Kidney glomerular epithelial cell (primary cell): ENCODE results near the gene PTPA.
"Not testable (repeated sequence)": the region's sequence is repeated elsewhere in the genome, so short reads cannot be mapped to it uniquely, and the experiment has no call there.

Experiments
- DNase-seq: peaks from one replicate; lab custom pipeline; 2025; lab: John Stamatoyannopoulos, UW

Gene PTPA

DNA sequence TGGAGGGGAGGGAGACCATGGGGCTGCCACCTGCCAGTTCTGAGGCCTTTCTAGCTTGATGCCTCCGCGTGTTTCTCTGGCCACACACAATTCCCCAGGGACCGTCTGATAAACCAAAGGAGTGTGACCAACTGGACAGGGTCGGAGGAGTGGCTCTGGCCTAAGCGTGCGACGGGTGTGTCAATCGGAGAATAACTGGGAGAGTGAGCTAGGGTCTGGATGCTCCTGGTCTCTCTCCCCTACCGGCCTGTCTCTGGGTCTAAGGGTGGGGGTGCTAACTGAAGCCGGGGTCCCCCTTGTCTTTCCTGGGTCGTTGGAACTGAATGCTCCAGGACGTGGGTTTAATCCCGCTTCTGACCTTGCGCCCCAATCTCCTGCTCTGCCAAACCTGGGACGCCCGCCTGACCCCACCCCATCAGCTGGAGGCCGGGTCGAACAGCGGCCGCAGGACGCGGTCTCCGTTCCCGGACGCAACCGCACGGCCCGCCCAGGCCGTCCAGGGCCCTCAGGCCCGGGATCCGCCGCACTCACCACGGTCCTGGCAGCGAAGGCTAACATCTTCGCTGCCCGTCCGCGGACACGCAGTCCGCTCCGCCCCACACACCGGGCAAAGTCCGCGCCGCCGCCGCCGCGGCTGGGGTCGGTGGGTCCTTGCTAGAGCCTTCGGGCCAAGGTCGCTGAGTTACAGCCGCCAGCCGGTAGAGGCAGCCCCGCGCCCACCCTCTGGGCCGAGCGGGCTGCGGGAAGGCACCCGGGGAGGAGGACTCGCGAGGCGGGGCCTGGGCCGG lies 1.1 kb upstream of the PTPA start:
- DNase-seq, result no peak

DNA sequence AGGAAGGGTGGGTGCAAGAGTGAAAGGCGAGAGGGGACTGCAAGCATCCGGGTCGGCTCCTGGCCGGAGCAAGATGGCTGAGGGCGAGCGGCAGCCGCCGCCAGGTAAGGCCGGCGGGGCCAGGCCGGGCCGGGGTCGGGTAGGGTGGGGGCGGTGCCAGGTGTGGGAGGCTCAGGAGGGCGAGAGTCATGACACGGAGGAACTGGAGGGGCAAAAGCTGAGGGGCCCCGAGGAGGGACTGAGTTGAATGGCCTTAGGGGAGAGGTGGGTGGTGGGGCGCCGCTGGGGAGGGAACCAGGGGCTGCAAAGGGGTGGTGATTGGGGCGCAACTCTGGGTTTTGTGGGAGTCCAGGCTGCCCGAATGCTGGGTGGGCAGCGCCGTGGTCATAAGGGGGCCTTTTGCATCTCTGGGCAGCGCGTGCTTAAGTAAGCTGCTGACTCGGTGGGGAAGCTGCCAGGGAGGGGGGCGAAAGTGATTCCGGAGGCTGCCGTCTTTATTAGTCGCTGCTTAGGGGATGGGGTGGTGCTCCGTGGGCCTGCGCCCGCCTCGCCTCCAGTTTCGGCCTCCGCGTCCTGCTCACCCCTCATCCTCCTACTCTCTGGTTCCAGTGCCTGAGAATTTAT lies 425 bp downstream of the PTPA start:
- peak; percentile 6 for DNase-seq

DNA sequence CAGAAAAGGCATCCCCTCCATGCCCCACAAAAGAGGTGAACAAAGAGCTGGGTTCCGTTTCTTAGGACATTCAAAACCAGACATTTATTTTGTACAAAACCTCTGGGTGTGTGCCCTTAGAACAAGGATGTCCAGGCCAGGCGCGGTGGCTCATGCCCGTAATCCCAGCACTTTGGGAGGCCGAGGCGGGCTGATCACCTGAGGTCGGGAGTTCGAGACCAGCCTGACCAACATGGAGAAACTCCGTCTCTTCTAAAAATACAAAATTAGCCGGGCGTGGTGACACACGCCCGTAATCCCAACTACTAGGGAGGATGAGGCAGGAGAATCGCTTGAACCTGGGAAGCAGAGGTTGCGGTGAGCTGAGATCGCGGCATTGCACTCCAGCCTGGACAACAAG lies 1.3 kb downstream of the PTPA start:
- DNase-seq, result not testable (repeated sequence)

DNA sequence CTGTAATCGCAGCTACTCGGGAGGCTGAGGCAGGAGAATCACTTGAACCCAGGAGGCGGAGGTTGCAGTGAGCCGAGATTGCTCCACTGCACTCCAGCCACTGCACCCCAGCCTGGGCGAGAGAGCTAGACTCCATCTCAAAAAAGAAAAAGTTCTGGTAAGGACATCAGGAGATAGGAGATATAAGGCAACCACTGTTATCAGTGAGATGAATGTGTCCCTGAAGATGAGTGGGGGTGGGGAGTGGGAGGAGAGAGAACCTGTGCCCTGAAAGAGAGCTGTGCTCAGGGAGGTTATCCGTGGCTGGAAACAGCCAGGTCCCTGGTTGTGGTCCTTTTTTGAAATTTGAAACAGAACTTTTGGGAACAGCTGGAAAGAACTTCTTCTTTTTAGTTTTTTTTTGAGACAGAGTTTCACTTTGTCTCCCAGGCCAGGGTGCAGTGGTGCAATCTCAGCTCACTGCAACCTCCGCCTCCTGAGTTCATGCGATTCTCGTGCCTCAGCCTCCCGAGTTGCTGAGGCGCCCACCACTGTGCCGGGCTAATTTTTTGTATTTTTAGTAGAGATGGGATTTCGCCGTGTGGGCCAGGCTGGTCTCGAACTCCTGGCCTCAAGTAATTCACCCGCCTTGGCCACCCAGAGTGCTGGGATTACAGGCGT lies 2.6 kb downstream of the PTPA start:
- DNase-seq, result no peak

GRCh38 chr9:129118799-129119198 lies 7.6 kb downstream of the PTPA start:
- DNase-seq, result no peak

GRCh38 chr9:129121483-129121882 lies 10.3 kb downstream of the PTPA start:
- DNase-seq, result no peak

GRCh38 chr9:129122133-129122532 lies 10.9 kb downstream of the PTPA start:
- no peak for DNase-seq

GRCh38 chr9:129122976-129123375 lies 11.8 kb downstream of the PTPA start:
- not testable (repeated sequence) for DNase-seq

GRCh38 chr9:129124506-129125069 lies 13.4 kb downstream of the PTPA start:
- DNase-seq, result no peak

DNA sequence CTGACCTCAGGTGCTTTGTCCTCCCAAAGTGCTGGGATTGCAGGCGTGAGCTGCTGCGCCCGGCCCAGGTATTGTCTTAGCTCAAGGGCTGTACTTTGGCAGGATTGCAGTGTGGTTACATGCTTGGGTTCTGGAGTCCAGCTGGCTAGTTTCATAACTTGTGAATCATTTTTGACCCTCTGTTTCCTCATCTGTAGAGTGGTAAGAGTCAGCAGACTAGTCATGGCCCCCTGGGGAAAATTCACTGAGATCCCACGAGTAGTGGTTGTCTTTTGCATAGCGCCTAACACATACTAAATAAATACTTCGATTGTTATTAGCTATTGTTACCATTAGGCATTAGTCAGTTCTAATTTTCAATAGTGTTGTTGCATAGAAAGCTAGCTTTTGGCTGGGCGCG lies 14.3 kb downstream of the PTPA start:
- peak; percentile 56 for DNase-seq

DNA sequence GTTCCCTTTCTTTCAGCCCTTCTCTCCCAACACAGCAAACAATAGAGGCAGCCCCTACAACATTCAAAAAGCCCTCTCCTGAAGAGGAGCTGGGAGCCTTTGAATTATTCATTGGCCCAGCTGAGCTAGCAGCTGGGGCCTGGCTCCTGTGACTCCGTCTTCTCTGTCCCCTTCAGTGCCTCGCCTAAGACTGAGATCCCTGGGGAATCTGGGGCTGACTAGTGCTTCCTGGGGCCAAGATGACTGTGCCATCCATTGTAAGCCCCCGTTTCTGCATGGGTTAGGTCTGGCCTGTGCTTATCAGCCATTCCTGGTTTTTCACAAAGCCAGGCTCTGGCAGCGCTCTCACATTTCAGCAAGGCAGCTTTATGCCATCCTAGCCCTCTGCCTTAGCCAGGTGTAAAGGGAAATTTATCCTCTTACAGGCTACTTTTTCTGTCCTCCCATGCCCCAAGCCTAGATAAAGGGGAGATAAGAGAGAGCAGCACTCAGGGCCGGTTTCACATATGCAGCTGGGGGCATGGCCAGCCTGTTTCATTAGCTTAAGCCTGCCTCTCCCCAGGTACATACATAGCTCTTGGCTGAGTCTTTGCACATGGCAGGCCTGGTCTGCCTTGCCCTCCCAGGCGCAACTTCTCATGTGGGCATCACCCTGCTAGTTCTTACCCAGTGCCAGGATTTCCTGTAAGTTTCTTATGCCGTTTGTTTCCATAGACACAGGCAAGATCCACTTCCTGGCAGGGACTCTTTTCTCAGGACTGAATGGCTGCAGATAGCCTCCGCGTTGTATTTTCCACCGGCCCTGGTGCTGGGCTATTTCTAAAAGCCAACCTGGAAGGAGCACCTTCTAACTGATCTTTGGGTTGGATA lies 15.8 kb downstream of the PTPA start:
- no peak for DNase-seq

DNA sequence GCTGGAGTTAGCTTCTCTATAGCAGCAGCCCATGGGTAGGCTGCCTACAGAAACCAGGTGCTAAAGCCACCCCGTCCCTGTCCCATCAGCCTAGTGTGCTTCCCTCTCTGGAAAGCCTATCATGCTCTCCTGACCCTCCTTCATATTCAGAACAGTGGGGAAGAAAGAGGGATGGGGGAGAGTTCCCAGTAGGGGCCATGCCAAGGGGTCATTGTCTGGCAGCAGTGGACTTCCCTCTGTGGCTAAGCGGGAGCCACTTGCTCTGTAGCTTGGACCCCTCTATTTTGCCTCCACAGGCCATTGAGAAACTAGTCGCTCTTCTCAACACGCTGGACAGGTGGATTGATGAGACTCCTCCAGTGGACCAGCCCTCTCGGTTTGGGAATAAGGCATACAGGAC lies 17.5 kb downstream of the PTPA start:
- no peak for DNase-seq

DNA sequence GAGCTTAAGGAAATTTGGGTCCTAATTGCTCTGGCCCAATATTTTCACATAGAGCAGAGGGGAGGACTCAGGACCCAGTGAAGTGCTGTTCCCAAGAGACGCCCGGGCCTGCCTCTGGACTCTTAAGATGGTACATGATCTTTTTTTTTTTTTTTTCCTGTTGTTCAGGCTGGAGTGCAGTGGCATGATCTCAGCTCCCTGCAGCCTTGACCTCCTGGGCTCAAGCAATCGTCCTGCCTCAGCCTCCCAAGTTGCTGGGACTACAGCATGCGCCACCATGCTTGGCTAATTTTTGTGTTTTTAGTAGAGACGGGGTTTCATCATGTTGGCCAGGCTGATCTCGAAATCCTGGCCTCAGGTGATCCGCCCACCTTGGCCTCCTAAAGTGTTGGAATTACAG lies 19.1 kb downstream of the PTPA start:
- DNase-seq, result not testable (repeated sequence)

DNA sequence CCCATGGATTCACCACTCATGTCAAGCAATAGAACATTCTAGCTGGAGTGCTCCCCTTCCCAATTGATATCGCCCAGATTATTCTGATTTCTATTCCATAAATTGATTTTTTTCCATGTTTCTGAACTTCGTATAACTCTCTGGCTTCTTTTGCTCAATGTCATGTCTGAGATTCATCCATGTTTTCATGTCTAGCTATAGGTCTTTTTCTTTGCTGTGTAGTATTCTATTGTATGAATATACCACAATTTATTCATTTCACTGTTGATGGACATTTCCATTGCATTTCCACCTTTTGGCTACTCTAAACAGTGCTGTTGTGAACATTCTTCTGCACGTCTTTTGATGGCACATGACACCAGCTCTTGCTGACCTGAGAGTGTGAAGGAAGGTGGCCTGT lies 19.6 kb downstream of the PTPA start:
- DNase-seq, result no peak

DNA sequence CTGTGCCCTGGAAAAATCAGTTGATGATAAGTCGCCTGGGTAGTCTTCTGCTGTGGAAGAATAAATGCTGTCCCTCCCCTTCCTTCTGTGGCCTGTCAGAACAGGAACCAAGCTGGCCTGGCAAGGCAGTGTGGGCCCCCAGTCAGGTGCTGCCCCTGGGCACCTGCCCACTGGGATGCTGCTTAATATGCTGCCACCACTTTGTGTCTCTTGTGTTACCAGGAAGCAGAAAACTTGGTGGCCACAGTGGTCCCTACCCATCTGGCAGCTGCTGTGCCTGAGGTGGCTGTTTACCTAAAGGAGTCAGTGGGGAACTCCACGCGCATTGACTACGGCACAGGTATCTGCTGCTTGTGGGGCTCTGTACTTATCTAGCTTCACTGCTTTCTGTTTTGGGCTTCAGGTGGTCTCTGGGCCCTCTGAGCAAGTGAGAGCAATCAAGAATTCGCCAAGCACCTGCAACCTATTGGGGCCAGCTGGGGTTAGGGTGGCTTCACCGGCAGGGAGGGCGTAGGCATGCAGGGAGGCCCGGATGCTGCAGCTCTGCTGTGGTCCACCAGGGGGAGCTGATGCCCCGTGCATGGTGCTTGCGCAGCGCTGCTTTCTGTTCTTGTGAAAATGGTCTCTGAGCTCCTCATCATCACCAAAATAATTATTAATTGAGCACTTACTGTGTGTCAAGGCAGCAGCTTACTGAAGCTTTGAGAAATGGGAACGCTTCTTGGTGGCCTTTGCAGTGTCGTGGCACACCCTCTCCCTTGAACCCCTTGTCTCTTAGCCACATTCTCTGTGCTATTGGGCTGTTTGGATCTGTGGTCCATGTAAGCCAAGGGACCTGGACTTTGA lies 20.3 kb downstream of the PTPA start:
- DNase-seq, result peak; percentile 66

DNA sequence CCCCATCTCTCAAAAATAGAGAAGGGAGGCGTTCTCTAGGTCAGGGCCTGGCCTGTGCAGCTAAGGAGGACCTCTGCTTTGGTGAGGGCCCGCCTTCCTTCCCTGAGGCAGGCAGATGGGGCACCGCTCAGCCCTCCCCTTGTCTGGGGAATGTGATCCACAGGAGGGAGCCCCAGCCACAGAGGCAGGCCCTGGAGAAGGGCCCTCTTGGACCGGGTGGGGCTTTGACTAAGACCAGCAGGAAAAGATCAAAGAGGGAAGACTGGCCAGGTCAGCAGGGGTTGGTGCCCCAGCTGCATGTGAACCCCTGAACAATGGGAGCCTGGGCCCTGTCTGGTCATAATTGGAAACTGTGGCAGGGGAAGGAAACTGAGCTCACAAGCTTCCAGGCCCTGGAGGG lies 21.9 kb downstream of the PTPA start:
- DNase-seq, result no peak

DNA sequence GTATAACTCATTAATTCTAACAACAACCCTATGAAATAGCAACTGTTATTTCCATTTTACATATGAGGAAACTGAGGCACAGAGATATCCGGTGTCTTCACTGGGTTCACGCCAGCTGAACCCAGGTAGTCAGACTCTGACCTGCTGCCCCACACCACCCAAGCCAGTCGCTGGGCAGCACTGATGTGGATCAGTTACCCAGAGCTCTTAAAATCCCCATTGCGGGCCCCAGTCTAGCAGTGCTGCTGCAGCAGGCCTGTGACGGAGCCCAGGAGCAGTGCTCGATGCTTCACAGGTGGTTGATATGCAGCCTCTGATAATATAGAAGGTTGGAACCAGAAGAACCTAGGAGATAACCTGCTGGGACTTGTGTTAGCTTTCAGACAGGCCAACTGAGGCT lies 24.3 kb downstream of the PTPA start:
- DNase-seq, result no peak

GRCh38 chr9:129136446-129137035 lies 25.3 kb downstream of the PTPA start:
- DNase-seq, result no peak

DNA sequence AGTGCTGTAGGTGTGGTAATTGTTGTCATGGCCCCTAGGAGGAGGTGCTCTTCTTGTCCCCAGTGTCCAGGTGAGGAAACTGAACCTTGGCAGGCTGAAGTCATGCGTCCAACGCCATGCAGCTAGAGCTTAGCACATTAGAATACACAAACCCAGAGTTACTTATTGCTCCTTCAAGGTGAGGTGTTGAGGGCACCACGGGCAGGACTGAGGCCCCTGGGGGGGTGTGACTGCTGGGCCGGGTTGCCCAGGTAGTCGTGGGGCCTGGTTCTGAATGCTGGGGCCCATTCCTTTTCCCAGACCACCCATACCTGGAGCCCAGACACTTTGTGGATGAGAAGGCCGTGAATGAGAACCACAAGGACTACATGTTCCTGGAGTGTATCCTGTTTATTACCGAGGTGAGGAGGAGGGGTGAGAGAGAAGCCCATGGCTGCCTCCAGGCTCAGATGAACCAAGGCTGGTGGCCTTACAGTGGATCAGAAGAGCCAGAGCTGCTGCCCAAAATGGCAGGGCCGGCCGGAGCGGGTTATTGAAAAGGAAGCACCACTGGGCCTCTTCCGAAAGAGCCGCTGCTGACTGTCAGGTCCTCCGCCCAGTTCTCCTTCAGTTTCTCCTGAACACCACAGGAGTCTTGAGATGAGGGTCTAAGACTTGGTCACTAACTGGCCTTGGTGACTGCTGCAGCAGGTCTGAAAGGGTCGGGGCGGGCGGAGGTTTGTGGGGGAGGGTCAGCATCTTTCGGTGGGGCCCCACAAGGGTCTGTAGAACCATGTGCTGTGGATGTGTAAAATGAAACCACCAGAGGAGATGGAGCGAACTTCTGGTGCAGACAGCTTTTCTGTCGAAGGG lies 26.3 kb downstream of the PTPA start:
- no peak for DNase-seq

DNA sequence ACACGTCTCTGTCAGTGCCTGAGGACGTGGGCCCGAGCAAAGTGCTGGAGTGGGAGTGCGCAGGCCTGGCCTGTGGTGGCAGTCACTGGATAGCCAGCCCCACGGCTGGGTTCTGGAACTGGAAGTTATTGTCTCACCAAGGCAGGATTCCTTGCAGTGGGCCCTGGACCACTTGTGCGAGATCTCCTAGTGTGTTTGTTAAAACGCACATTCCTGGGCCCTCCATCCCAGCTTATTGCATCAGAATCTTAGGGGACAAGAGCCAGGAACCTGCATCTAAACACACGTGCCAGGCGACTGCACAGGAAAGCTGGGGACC lies 26.9 kb downstream of the PTPA start:
- DNase-seq, result no peak
